Measurements from ENCODE around the gene BMP2K. TPM values are rescaled to one million over a fixed set of nuclear protein-coding genes. Genes with fewer than 3 reads are reported as not detected.
"Not testable (repeated sequence)": the region's sequence is repeated elsewhere in the genome, so short reads cannot be mapped to it uniquely, and the experiment has no call there.

Gene BMP2K
- total RNA-seq, 2 donors from 2014 or later, result 16.9 to 25.0 TPM

GRCh38 chr4:78868712-78869111 is 92.6 kb downstream of the BMP2K start:
- DNase-seq (ENCODE audit: low spot score in 2 of 2); H3K9me3 Mint-ChIP-seq; H3K27ac Mint-ChIP-seq; ATAC-seq: not testable (repeated sequence)
- H3K36me3 Mint-ChIP-seq, result peaks cover 0 to 11% of the 10 kb centered on the region in 2 donors

- Mint-ChIP-seq H3K27ac (no peak overlapping the region), H3K9me3 (no peaks in the 10 kb centered on the region), H3K36me3 (peaks cover 0 to 11% of the 10 kb centered on the region in 2 donors)
- ATAC-seq (no peak), DNase-seq (ENCODE audit: low spot score in 2 of 2) (no peak)
Measured at GRCh38 chr4:78870056-78870455, 93.9 kb downstream of the BMP2K start.

- Mint-ChIP-seq H3K9me3 (no peaks in the 10 kb centered on the region), H3K36me3 (peaks cover 0 to 6% of the 10 kb centered on the region in 2 donors), H3K27ac (no peak overlapping the region)
- ATAC-seq (no peak), DNase-seq (ENCODE audit: low spot score in 2 of 2) (no peak)
Measured at GRCh38 chr4:78876568-78877320, 100.6 kb downstream of the BMP2K start.

- no peaks in the 10 kb centered on the region for H3K36me3 Mint-ChIP-seq
- no peak overlapping the region for H3K27ac Mint-ChIP-seq
- H3K9me3 Mint-ChIP-seq, result no peaks in the 10 kb centered on the region
- ATAC-seq (no peak), DNase-seq (ENCODE audit: low spot score in 2 of 2) (no peak)
Measured at GRCh38 chr4:78878031-78878430, 101.9 kb downstream of the BMP2K start.

- Mint-ChIP-seq H3K36me3 (no peaks in the 10 kb centered on the region), H3K9me3 (no peaks in the 10 kb centered on the region), H3K27ac (no peak overlapping the region)
- no peak for ATAC-seq
- DNase-seq (ENCODE audit: low spot score in 2 of 2), result no peak
Measured at GRCh38 chr4:78880874-78881492, 104.8 kb downstream of the BMP2K start.

GRCh38 chr4:78885598-78885997 is 109.4 kb downstream of the BMP2K start:
- Mint-ChIP-seq H3K27ac (no peak overlapping the region), H3K36me3 (no peaks in the 10 kb centered on the region), H3K9me3 (no peaks in the 10 kb centered on the region)
- no peak for DNase-seq (ENCODE audit: low spot score in 2 of 2)
- no peak for ATAC-seq

GRCh38 chr4:78889955-78890354 is 113.8 kb downstream of the BMP2K start:
- Mint-ChIP-seq H3K36me3 (no peaks in the 10 kb centered on the region), H3K27ac (no peak overlapping the region), H3K9me3 (no peaks in the 10 kb centered on the region)
- no peak for DNase-seq (ENCODE audit: low spot score in 2 of 2)
- no peak for ATAC-seq

- H3K36me3 Mint-ChIP-seq, result no peaks in the 10 kb centered on the region
- no peak overlapping the region for H3K27ac Mint-ChIP-seq
- no peak for ATAC-seq
- no peak for DNase-seq (ENCODE audit: low spot score in 2 of 2)
- no peaks in the 10 kb centered on the region for H3K9me3 Mint-ChIP-seq
Measured at GRCh38 chr4:78899302-78899701, 123.2 kb downstream of the BMP2K start.

- Mint-ChIP-seq H3K27ac (no peak overlapping the region), H3K9me3 (no peaks in the 10 kb centered on the region)
Measured at GRCh38 chr4:78901882-78902281, 125.7 kb downstream of the BMP2K start.

GRCh38 chr4:78902298-78902697 is 126.1 kb downstream of the BMP2K start:
- ATAC-seq, result no peak
- H3K36me3 Mint-ChIP-seq, result no peaks in the 10 kb centered on the region
- H3K9me3 Mint-ChIP-seq, result no peaks in the 10 kb centered on the region
- H3K27ac Mint-ChIP-seq, result no peak overlapping the region
- no peak for DNase-seq (ENCODE audit: low spot score in 2 of 2)

More at GRCh38 chr4:78901882-78902281, 125.7 kb downstream of the BMP2K start:
- no peaks in the 10 kb centered on the region for H3K36me3 Mint-ChIP-seq
- DNase-seq (ENCODE audit: low spot score in 2 of 2), result no peak
- no peak for ATAC-seq

- DNase-seq (ENCODE audit: low spot score in 2 of 2) (no peak), ATAC-seq (no peak)
- H3K27ac Mint-ChIP-seq, result no peak overlapping the region
- no peaks in the 10 kb centered on the region for H3K9me3 Mint-ChIP-seq
- no peaks in the 10 kb centered on the region for H3K36me3 Mint-ChIP-seq
Measured at GRCh38 chr4:78904143-78904542, 128.0 kb downstream of the BMP2K start.

GRCh38 chr4:78907638-78908037 is 131.5 kb downstream of the BMP2K start:
- no peak for ATAC-seq
- no peaks in the 10 kb centered on the region for H3K9me3 Mint-ChIP-seq
- H3K36me3 Mint-ChIP-seq, result peaks cover 12 to 17% of the 10 kb centered on the region in 2 donors
- H3K27ac Mint-ChIP-seq, result no peak overlapping the region
- no peak for DNase-seq (ENCODE audit: low spot score in 2 of 2)

- peaks cover 12 to 17% of the 10 kb centered on the region in 2 donors for H3K36me3 Mint-ChIP-seq
- not testable (repeated sequence) for ATAC-seq
Measured at GRCh38 chr4:78908974-78909373, 132.8 kb downstream of the BMP2K start.

GRCh38 chr4:78910612-78911011 is 134.5 kb downstream of the BMP2K start:
- H3K36me3 Mint-ChIP-seq, result peaks cover 12 to 17% of the 10 kb centered on the region in 2 donors

More at GRCh38 chr4:78908974-78909373, 132.8 kb downstream of the BMP2K start:
- DNase-seq (ENCODE audit: low spot score in 2 of 2); H3K27ac Mint-ChIP-seq; H3K9me3 Mint-ChIP-seq: not testable (repeated sequence)

GRCh38 chr4:78922207-78922606 is 146.1 kb downstream of the BMP2K start:
- H3K36me3 Mint-ChIP-seq, result peaks cover 8 to 12% of the 10 kb centered on the region in 2 donors

More at GRCh38 chr4:78910612-78911011, 134.5 kb downstream of the BMP2K start:
- ATAC-seq, result no peak
- no peak for DNase-seq (ENCODE audit: low spot score in 2 of 2)
- Mint-ChIP-seq H3K9me3 (no peaks in the 10 kb centered on the region), H3K27ac (no peak overlapping the region)

GRCh38 chr4:78923464-78924312 is 147.5 kb downstream of the BMP2K start:
- Mint-ChIP-seq H3K36me3 (peaks cover 8 to 12% of the 10 kb centered on the region in 2 donors), H3K27ac (no peak overlapping the region), H3K9me3 (no peaks in the 10 kb centered on the region)
- ATAC-seq, result no peak
- no peak for DNase-seq (ENCODE audit: low spot score in 2 of 2)

More at GRCh38 chr4:78922207-78922606, 146.1 kb downstream of the BMP2K start:
- DNase-seq (ENCODE audit: low spot score in 2 of 2), result no peak
- ATAC-seq, result no peak
- H3K9me3 Mint-ChIP-seq, result no peaks in the 10 kb centered on the region
- H3K27ac Mint-ChIP-seq, result no peak overlapping the region

- Mint-ChIP-seq H3K9me3 (no peaks in the 10 kb centered on the region), H3K27ac (no peak overlapping the region), H3K36me3 (peaks cover 12 to 14% of the 10 kb centered on the region in 2 donors)
- DNase-seq (ENCODE audit: low spot score in 2 of 2), result no peak
- ATAC-seq, result no peak
Measured at GRCh38 chr4:78926826-78927225, 150.7 kb downstream of the BMP2K start.

Measured in activated naive CD4-positive, alpha-beta T cell treated with anti-CD3 and anti-CD28 coated beads, Interleukin-2, amount 50 U/mL, for 72 hours (primary cell).